IPS-NIHi7 (cell line): ENCODE measurements around the gene HS3ST3A1.

Experiments
- DNase-seq: peaks from one replicate; pipeline ENCODE4 v3.0.0; 2012; ENCODE audit warnings: mixed read lengths; ENCODE audit errors: extremely low spot score

HS3ST3A1 gene

DNA sequence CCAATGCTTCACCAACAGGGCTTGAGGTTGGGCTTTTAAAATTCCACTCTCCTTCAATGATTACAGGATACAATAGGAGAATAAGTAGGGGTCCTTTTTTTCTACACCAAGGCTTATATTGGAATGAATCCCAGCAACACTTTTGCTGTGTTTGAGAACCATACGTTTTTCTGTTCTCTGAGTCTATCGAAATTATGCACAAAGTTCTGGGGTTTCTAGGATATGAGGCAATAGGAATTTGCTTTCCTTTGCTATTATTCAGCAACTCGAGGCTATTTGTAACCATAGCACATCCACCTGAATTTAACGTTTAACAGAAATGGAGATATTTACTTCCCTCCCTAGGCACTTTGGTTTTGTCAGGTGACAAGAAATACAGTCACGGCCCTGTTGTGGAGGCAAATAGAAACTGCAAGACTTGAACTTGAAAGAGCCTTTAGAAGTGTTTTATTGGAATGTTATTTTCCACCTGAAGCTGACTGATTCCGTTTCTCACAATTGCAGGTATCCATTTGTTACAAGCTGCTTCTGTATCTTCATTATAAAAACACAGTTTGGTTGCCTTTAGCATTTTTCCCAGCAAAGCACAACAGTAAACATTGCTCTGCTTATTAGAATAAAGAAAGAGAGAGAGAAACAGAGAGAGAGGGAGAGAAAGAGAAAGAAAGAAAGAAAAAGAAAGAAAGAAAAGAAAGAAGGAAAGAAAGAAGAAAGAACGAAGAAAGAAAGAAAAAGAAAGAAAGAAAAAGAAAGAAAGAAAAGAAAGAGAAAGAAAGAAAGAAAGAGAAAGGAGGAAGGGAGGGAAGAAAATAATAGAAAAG is 109.6 kb downstream of the HS3ST3A1 start:
- no peak for DNase-seq

DNA sequence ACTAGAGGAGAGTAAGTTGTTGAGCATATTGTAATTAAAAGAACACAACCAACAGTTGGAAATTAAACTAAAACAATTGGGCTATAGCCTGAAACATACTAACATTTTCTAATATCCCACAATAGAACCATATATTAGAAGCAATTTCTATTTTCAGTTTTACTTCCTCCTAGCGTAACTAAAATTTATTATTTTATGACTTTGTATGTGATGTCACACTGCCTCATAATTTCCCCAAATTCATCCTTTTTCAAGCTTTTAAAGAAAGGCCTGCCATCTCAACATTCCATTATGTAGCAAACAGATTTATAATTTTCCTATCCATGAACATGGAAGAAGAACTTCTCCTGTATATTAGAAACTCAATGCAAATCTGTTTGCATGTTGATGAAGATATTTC is 110.2 kb downstream of the HS3ST3A1 start:
- DNase-seq: no peak

DNA sequence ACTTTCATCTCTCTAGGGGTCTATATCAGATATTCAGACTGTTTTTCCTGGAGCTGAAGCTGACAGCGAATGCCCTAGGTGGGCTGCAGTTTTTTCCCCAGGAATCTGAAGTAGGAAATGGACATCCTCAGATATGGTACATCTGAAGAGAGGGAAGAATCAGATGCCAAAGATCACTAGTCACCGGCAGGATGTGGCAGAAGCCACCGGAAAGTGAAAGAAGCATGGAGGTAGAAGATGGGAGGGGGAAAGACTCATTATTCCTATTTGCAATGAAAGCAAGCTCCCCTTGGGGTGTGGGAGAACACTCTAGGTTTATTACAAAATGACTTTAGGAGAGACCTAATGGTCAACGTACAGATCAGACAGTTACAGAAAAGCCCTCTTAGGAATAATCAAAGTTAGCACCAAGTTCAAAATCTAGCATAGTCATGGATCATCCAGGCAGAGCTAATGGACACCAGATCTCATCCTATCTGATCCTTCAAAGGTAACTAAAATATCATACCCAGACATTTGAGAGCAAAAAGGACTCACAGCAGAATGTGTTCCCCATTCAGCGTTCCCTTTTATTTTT is 110.7 kb downstream of the HS3ST3A1 start:
- DNase-seq: no peak

DNA sequence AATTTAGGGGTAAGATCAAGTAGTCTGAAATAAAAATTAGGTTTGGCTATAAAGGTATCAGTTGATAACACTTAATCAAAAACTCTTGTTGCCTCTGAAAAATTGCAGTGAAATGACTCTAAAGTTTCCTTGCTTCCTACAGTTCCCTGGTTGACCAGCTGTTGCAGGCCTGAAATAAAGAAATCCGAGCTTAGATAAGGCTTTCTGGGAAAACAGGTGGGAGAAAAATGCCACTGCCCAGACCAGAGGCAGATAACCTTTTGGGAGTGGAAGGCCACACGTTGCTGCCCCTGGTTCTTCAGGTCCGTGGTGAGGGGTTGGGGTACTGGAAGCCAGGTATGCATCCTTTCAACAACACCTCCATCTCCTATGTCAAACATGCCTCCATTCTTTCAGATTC is 111.3 kb downstream of the HS3ST3A1 start:
- no peak for DNase-seq

DNA sequence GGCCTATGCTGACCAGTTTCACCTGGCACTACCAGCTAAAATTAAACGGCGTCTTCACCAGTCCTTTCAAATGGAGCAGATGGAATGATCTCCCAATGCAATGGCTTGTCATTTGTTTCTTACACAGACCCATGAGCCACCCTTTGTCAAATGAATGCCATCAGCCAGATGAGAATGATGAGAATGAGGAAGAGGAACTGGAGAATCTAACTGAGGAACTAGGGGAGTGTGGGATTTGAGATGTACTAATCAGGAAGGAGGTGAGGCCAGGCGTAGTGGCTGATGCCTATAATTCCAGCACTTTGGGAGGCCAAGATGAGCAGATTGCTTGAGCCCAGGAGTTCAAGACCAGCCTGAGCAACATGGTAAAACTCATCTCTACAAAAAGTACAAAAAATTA is 116.4 kb downstream of the HS3ST3A1 start:
- no peak for DNase-seq

DNA sequence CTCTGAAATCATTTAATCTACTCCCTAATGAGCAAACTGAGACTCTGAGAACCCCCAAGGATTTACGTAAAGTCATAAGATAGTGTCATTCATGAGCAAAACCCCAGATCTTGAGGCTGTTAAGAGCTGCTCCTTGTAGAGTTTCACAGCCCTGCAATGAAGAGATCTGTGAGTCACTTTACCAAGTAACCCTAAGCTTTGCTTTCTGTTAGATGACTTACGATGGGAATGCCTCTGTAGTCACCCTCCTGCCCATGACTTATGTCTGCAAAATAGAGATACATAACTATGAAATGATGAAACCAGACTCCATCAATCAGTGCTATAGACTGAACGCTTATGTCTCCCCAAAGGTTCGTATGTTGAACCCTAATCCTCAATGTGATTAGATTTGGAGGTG is 117.7 kb downstream of the HS3ST3A1 start:
- no peak for DNase-seq

DNA sequence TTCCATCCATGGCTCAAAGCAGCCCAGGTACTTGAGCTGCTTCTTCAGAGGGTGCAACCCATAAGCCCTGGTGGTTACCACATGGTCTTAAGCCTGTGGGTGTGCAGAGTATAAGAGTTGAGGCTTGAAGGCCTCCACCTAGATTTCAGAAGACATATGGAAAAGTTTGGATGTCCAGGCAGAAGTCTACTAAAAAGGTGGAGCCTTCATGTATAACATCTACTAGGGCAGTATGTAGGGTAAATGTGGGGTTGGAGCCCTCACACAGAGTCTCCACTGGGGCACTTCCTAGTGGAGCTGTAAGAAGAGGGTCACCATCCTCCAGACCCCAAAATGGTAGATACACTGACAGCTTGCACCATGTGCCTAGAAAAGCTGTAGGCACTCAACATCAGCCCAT is 120.9 kb downstream of the HS3ST3A1 start:
- DNase-seq: no peak

DNA sequence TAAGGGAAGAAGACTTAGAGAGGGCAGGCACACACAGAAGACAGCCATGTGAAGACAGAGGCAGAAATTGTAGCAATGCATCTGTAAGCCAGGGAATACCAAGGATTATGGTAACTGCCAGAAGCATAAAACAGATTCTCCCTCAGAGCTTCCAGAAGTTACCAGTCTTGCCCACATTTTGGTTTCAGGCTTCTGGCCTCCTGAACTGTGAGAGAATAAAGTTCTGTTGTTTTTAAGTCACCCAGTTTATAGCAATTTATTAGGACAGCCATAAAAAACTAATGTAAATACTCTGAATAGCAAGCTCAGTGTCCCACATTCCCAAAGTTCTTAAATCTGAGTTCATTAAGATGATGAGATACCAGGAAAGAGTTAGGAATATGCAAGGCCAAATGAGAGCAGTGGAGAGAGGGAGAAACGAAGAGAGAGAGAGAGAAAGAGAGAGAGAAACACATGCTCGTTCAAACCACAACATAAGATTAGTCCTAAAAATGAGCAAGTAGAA is 123.4 kb downstream of the HS3ST3A1 start:
- DNase-seq: no peak

DNA sequence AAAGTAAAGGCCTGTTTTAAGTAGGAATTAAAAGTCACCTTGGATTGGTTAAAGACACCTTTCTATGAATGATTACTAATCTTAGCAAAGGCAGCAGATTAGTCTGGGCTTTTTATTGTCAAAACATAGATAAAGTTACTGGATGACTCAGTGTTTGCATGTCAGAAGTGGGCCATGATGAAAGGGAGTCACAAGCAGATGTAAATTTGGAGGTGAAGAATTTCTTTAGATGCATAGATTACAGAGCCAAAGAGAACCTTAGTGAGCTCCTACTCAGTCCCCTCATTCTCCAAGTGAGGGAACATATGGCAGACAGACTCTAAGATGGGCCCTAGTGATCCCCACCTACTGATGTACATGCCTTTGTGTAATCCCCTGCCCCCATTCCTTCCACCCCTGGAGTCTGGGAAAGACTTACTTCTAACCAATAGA is 124.5 kb downstream of the HS3ST3A1 start:
- no peak for DNase-seq

DNA sequence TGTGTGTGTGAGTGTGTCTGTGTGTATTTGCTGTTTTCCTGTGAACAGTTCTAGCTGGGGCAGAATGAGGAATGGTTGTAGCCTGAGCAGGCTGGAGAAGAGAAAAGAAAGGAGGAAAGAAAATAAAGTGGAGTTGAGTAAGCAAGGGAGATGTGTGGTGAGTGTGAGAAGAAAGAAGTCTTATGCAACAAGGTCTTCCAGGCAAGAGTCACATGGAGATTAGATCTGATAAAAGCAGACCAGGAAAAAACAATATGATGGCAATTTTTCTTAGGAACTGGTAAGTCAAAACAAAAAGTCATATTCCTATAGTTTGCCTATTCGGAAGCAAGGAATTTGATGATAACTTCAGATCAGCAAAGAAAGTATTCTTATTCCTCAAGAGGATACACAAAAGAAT is 125.0 kb downstream of the HS3ST3A1 start:
- no peak for DNase-seq

DNA sequence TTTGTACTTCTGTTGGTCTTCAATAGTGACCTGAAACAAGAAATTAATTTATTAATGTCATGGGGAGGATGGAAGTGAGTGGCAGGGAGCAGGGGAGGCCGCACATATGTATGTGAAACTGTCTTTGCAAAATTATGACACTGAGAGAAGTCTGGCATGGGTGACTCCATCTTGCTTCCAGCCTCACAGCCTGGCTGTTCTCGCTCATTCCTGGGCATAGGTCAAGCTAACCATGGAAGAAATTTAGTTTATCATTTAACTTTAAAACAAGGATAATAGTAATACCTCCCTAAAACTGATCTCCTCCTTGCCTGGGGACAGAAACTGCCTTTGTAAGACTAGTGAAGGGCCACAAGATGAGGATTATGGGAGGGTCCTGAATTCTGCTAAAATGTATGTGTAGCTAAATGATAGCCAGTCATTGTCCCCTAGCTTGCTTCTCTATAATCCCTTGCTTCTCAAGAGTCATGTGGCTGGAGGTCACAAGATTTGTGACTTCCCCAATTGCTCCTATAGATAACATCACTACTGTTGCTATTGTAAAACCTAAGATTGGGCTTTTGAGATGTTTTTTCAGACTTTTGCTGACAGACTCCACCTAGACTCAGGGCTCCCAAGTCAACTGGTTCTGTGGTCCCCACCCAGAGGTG is 126.0 kb downstream of the HS3ST3A1 start:
- DNase-seq: no peak

DNA sequence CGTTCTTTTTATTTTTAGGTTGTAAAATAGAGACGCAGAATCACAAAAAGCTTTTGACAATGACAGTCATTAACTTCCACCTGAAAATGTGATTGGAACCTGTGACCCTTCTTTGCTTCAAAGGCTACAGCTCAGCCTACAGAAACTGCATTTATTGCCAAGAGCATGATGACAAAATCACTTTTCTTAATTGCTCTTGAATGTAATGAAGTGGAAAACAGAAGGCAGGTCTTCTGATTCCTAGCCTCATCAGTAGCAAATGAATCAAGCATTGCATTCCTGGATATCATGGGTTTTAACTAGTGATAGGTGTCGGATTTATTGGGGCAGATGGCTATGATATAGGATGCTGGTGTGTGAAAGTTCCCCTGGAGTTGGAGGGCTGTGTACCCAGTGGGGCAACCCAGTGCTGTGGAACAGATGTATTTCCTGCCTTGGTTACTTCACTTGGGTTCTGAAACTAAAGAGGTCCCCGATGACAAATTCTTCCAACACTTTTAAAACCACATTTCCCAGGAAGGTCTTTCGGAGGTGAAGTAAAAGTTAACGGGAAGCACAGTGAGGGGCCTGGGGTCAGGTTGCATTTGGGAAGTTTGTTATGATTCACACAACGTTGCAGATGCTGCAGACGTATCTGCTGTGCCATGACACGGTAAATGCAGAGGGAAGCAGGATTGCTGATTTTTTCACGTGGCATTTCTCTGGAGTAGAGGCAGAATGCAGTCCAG is 127.5 kb downstream of the HS3ST3A1 start:
- DNase-seq: no peak

DNA sequence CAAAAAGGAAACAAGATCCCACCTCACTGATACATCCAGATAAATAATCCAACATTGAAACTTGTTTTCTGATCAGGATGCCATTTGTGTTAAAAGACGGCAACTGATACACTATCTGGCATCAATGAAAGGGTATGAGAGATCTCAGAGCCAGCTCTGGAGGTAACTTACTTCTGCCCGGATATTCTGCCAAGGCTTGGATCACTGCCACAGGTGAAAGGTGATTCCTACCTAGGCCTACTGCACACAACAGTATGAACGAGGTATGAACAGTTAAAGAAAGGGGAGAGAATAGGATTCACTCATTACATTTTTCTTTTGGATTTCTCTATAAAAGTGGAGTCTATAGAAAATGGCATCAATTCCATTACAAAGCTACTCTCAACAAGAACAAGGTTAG is 136.1 kb downstream of the HS3ST3A1 start:
- no peak for DNase-seq

DNA sequence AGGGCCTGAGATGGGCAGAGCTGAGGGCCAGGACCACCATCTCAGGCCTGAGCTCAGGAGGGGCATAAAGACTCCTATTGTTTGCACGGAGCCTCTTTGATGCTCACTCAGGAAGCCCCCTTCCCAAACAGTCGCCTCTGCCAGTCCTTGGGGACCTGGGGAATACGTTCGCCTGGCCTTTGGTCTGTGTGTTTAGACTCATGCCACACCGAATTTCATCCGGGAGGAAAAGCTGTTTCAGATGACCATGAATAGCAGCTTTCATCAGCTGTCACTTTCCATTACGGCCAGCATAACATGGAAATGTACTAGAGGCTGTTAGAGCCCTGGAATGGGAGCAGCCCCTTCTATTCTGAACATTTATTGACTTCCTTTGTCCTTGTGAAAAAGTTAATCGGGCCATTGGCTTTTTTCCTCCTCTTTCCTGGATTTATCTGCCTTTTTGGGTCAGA is 139.0 kb downstream of the HS3ST3A1 start:
- DNase-seq: no peak

DNA sequence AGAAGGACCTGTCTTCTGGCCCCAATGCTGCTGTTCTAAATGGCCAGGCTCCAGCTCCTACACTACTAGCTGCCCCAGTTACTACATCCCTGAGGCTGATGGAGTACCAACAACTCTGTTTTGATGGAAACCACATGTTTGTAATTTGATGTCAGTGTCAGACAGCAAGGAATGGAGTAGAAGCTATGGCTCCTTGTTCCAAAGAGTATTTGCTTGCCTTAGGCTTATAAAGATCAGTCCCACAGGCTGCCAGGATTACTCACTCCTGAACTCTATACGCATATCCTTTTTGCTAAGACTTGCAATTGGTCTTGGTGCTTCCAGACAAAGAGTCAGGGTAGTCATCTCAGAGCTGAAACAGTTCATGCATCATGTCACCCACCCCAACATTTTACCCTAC is 139.6 kb downstream of the HS3ST3A1 start:
- DNase-seq: no peak

DNA sequence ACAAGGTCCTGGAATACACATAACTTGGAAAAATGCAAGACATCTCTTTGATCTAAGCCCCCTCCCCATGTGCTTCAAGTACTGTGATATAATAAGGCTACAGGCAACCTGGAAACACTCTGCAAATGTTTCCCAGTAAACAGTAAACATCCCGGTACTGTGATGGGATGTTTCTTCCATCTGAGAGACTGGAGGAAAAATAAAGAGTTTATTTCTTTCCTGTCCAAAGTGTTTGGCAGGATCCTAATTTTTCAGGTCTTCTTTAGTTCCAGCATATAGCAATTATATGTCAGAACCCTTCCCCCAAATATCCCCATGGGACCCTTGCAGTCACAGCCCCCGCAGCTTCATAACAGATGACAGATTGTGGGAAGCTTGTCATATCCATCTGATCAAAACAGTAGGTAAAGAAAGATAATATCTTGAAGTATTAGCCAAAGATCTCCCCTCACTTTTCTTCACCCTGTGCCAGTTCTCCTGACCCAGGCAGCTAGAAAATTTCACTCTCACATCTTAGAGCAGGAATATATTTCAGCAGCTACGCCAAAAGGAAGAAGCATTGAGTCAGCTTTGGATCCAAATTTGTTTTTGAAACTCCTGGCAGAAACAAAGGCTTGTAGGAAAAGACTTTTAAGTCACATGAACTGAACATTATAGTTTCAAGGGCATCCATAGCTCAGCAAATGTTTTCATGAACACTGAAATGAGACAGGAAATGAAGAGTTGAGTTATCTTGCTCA is 141.3 kb downstream of the HS3ST3A1 start:
- no peak for DNase-seq

DNA sequence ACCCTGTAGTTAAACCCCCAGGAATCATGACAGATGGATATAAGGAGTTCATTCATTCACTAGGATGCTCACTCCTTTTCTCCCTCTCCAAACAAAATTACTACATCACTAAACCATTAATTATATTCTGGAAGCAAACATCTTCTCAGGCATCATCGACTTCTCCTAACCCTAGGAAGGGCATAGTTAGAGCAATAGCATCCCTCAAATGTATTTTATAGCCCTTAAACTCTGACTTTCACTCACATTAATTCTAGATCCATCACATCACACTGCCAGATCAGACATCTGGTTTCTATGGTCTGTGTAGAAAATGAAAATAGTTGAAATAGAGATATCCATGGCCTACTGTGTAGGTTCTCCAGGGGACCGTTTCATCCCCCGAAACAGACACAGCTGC is 143.9 kb downstream of the HS3ST3A1 start:
- no peak for DNase-seq
